Adrenal gland (tissue), 12 donors: ENCODE results near the gene TNKS2. TPM values are rescaled to one million over a fixed set of nuclear protein-coding genes. Genes with fewer than 3 reads are reported as not detected.
A peak's percentile ranks its signal among the peaks of the same experiment; 100 is the strongest.
"Not testable (repeated sequence)": the region's sequence is repeated elsewhere in the genome, so short reads cannot be mapped to it uniquely, and the experiment has no call there.

Experiments used
- DNase-seq, 7 donors: peaks; one replicate each; pipeline ENCODE4 v3.0.0-alpha.2; 2019 to 2020
- H3K27ac ChIP-seq, 5 donors: fragments of 200-600 bp; sonication (generic) in 4 of 5; 1 replicate in 3 of 5; 2 replicates in 2 of 5; pipeline versions ENCODE4 v1.5.1 to v1.8.0; 2016 to 2020; ENCODE audit warnings: mild to moderate bottlenecking in 1 of 5
- H3K27me3 ChIP-seq: fragments of 200-600 bp; 2 replicates; pipeline ENCODE4 v1.8.0; 2021
- H3K36me3 ChIP-seq, 2 donors: fragments of 200-600 bp; replicated peaks in 1 of 2; 1 replicate in 1 of 2; 2 replicates in 1 of 2; pipeline versions ENCODE4 v1.5.1 to v1.8.0; 2018 to 2022
- H3K4me1 ChIP-seq, 2 donors: fragments of 200-600 bp; replicated peaks in 1 of 2; 1 replicate in 1 of 2; 2 replicates in 1 of 2; pipeline versions ENCODE4 v1.5.1 to v1.8.0; 2018 to 2021
- H3K4me3 ChIP-seq, 4 donors: fragments of 200-600 bp; sonication (generic) in 3 of 4; one replicate each; pipeline ENCODE4 v1.5.1; 2016 to 2018
- H3K9me3 ChIP-seq, 3 donors: fragments of 200-600 bp; sonication (generic) in 1 of 3; replicated peaks in 1 of 3; 1 replicate in 2 of 3; 2 replicates in 1 of 3; pipeline versions ENCODE4 v1.5.1 to v1.8.0; 2016 to 2021
- POLR2A ChIP-seq, 2 donors: fragments of 450-650 bp; IDR thresholded peaks; one replicate each; pipeline ENCODE4 v1.6.1; 2017; ENCODE audit warnings: antibody characterized with exemption in 2 of 2, mild to moderate bottlenecking in 2 of 2, moderate library complexity in 1 of 2
- WGBS, 4 donors: extraction: QIAGEN DNeasy Blood & Tissue Kit in 2 of 4; methylation state at CpG; one replicate each; pipeline versions ENCODE4 v1.1.5 to v1.1.7; 2013 to 2017; 5-methylcytosine and 5-hydroxymethylcytosine counted together
- intact Hi-C, 2 donors: fragments of 100-400 bp; cut with DNase I; formaldehyde crosslinking; loops; one replicate each; pipeline versions ENCODE4 v1.14.1 to v1.15.0; 2022 to 2023
- polyA plus RNA-seq, 3 donors: library from polyadenylated mRNA; stranded (reverse); fragments of 200-250 nt in 2 of 3; fragments of 350-450 nt in 1 of 3; fragmentation: Illumina TruSeq in 1 of 3; extraction: RNeasy Lipid Tissue Mini Kit (QIAGEN cat#74804) in 1 of 3; gene quantifications; one replicate each; pipeline ENCODE4 v1.2.3, GENCODE V29; 2013 to 2014
- total RNA-seq, 9 donors: library from RNA; depleted of rRNA in 4 of 9; stranded (reverse); fragments of >200 nt in 4 of 9; fragments of 120-200 nt in 1 of 9; fragmentation: NEBNext Ultra II Directional in 1 of 9; extraction: Animal tissue kit (Norgen Biotek cat#: 25700) in 1 of 9; gene quantifications; one replicate each; pipeline versions ENCODE4 v1.1.0 to v1.2.4, GENCODE V29; 2013 to 2023
- TF ChIP-seq, protein P1 (sequence below), 6 experiments: fragments of 450-650 bp in 4 of 6; fragments of 200-600 bp in 2 of 6; sonication (generic) in 1 of 6; IDR thresholded peaks; 1 replicate in 5 of 6; 2 replicates in 1 of 6; pipeline versions ENCODE4 v1.5.1 to v1.8.0; 2016 to 2021; ENCODE audit warnings: antibody characterized with exemption in 6 of 6, mild to moderate bottlenecking in 2 of 6, moderate library complexity in 1 of 6
- donor health status: healthy with polysubstance abuse.
- donor health status: Bipolar disorder and iron deficiency.
- donor health status: DM: yes; HTN: yes; CAD: no.
- donor health status: DM: no; HTN: no; CAD: no.
- donor health status: DM: no; HTN: no; CAD: no.
- donor health status: DM: yes; HTN: yes; CAD: no.

The TNKS2 gene
- total and polyA plus RNA-seq, 12 donors, result 7.9 to 53.3 (median 33.2) TPM

DNA sequence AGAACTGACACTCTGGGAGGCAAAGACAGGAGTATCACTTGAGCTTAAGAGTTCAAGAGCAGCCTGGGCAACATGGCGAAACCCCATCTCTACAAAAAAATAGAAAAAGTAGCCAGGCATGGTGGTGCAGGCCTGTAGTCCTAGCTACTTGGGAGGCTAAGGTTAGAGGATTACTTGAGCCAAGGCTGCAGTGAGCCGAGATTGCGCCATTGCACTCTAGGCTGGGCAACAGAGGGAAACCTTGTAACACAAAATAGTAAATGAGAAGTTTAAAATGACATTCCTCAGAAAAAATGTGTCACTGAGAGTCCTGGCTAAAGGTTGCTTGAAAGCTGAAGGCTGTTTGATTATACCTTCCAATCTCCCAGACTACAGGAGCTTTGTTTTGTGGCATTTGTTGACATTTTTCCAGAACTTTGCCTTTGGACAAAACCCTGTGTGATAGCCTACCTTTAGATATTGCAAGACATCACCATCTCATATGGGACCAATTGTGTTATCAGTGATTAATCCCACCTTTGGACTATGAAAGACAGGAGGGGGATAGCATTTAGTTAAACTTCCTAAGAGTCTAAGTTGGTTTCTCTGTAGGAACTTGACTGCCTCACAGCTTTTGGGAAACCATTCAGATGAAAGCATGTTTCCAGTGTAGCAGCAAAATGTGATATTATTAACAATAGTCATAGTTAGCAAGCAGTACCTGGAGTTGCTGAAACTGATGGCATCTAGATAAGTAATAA, 5.3 kb downstream of the TNKS2 start:
- DNase-seq, result peak in 3 of 7 donors; percentile 17 to 30 (median 29)
- no peaks in the 10 kb centered on the region for H3K9me3 ChIP-seq
- H3K4me3 ChIP-seq, result no peak overlapping the region
- no peak for TF ChIP-seq POLR2A (IDR thresholded peaks at IDR 0.05)
- TF ChIP-seq, protein P1, sequence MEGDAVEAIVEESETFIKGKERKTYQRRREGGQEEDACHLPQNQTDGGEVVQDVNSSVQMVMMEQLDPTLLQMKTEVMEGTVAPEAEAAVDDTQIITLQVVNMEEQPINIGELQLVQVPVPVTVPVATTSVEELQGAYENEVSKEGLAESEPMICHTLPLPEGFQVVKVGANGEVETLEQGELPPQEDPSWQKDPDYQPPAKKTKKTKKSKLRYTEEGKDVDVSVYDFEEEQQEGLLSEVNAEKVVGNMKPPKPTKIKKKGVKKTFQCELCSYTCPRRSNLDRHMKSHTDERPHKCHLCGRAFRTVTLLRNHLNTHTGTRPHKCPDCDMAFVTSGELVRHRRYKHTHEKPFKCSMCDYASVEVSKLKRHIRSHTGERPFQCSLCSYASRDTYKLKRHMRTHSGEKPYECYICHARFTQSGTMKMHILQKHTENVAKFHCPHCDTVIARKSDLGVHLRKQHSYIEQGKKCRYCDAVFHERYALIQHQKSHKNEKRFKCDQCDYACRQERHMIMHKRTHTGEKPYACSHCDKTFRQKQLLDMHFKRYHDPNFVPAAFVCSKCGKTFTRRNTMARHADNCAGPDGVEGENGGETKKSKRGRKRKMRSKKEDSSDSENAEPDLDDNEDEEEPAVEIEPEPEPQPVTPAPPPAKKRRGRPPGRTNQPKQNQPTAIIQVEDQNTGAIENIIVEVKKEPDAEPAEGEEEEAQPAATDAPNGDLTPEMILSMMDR (IDR thresholded peaks at IDR 0.05), result no peak
- intact Hi-C loops, result no loop called here
- H3K36me3 ChIP-seq, result no peaks in the 10 kb centered on the region
- peaks cover 0 to 46% of the 10 kb centered on the region in 2 donors for H3K4me1 ChIP-seq
- no peaks in the 10 kb centered on the region for H3K27me3 ChIP-seq
- H3K27ac ChIP-seq, result no peak overlapping the region
- WGBS, 4 donors, result 76 to 83% (median 79%) methylated on average over 3 of the region's 3 CpGs

GRCh38 chr10:91804126-91804510, 5.9 kb downstream of the TNKS2 start:
- Histone ChIP-seq H3K4me3 (no peak overlapping the region), H3K36me3 (no peaks in the 10 kb centered on the region), H3K9me3 (no peaks in the 10 kb centered on the region), H3K4me1 (peaks cover 0 to 46% of the 10 kb centered on the region in 2 donors), H3K27me3 (no peaks in the 10 kb centered on the region), H3K27ac (no peak overlapping the region)
- TF ChIP-seq, protein P1 (IDR thresholded peaks at IDR 0.05), result no peak
- no peak for TF ChIP-seq POLR2A (IDR thresholded peaks at IDR 0.05)
- DNase-seq, result no peak
- intact Hi-C loops, result no loop called here

- Histone ChIP-seq H3K4me3 (no peak overlapping the region), H3K9me3 (no peaks in the 10 kb centered on the region), H3K36me3 (no peaks in the 10 kb centered on the region), H3K27me3 (no peaks in the 10 kb centered on the region), H3K4me1 (peaks cover 0 to 37% of the 10 kb centered on the region in 2 donors), H3K27ac (no peak overlapping the region)
- intact Hi-C loops, result no loop called here
- TF ChIP-seq, protein P1 (IDR thresholded peaks at IDR 0.05), result no peak
- TF ChIP-seq POLR2A (IDR thresholded peaks at IDR 0.05), result no peak
- 97 to 100% (median 98%) methylated on average over 2 of the region's 2 CpGs for WGBS, 4 donors
- DNase-seq, result no peak
Measured at GRCh38 chr10:91805110-91805838, 7.0 kb downstream of the TNKS2 start.

DNA sequence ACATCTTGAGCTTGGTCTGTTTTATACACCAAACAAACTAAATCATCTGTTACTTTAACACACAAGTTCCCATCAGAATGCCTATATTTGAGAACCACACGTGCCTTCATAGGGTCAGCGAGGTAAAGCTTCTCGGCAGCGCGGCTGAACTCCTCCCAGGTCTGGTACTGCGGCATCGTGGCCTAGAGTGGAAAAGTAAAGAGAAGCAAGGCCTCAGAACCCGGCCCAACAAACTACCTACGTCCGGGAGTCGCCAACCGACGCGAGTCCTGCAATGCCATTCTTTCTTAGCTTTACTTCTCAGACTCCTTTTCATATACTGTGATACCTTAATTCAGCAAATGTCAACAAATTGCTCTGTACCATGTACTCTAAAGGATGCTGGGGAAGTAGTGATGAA, 9.0 kb downstream of the TNKS2 start:
- peaks cover 0 to 23% of the 10 kb centered on the region in 2 donors for H3K4me1 ChIP-seq
- H3K9me3 ChIP-seq, H3K27ac ChIP-seq, H3K27me3 ChIP-seq, H3K36me3 ChIP-seq, H3K4me3 ChIP-seq, intact Hi-C loops, DNase-seq: not testable (repeated sequence)
- 97 to 98% (median 97%) methylated on average over 14 of the region's 14 CpGs for WGBS, 4 donors
